Muscle of leg (tissue), 11 donors: Measurements from ENCODE around the gene KCNA10. TPM values are rescaled to one million over a fixed set of nuclear protein-coding genes. Genes with fewer than 3 reads are reported as not detected.

Experiments used
- DNase-seq: peaks from one replicate; pipeline ENCODE4 v3.0.0; 2013
- H3K27ac ChIP-seq: one replicate; pipeline ENCODE4 v1.5.1; 2013; ENCODE audit warnings: mild to moderate bottlenecking, low read length, control low read depth
- H3K27me3 ChIP-seq: one replicate; pipeline ENCODE4 v1.6.1; 2013; ENCODE audit warnings: low read length; ENCODE audit not compliant: control insufficient read depth, insufficient read depth
- H3K36me3 ChIP-seq: one replicate; pipeline ENCODE4 v1.6.1; 2013; ENCODE audit warnings: low read length; ENCODE audit not compliant: control insufficient read depth, insufficient read depth
- H3K4me1 ChIP-seq: one replicate; pipeline ENCODE4 v1.6.1; 2013; ENCODE audit warnings: low read length; ENCODE audit not compliant: control insufficient read depth, insufficient read depth
- H3K4me3 ChIP-seq: one replicate; pipeline ENCODE4 v1.5.1; 2013; ENCODE audit warnings: low read length, control low read depth
- H3K9me3 ChIP-seq: replicated peaks from 2 replicates; pipeline ENCODE4 v1.6.1; 2013; ENCODE audit warnings: low read depth, low read length; ENCODE audit not compliant: control insufficient read depth
- WGBS: methylation state at CpG from one replicate; pipeline ENCODE4 v1.1.5; 2013; ENCODE audit warnings: missing lambda C conversion rate; ENCODE audit not compliant: insufficient coverage; 5-methylcytosine and 5-hydroxymethylcytosine counted together
- polyA plus RNA-seq, 8 donors: library from polyadenylated mRNA; unstranded; fragments of 120-200 nt; gene quantifications; one replicate each; pipeline versions ENCODE4 v1.2.1 to v1.2.3, GENCODE V29; 2013; ENCODE audit warnings: inconsistent platforms in 1 of 8, low replicate concordance in 1 of 8; ENCODE audit not compliant: insufficient read length in 8 of 8, insufficient read depth in 1 of 8
- total RNA-seq: library from RNA; stranded (reverse); fragments of 120-200 nt; gene quantifications from one replicate; pipeline ENCODE4 v1.2.4, GENCODE V29; 2013

Gene KCNA10
- total and polyA plus RNA-seq, 9 donors, result 0.09 to 0.75 (median 0.56) TPM

GRCh38 chr1:110482662-110483307, 36.2 kb downstream of the KCNA10 start:
- no peak overlapping the region for H3K4me3 ChIP-seq
- no peaks in the 10 kb centered on the region for H3K9me3 ChIP-seq
- H3K27ac ChIP-seq, result no peak overlapping the region
- H3K27me3 ChIP-seq, result peaks cover 13% of the 10 kb centered on the region
- WGBS, result 32% methylated on average over 11 of the region's 18 CpGs
- H3K36me3 ChIP-seq, result no peaks in the 10 kb centered on the region
- no peaks in the 10 kb centered on the region for H3K4me1 ChIP-seq
- DNase-seq, result no peak

GRCh38 chr1:110481968-110482623, 36.9 kb downstream of the KCNA10 start:
- H3K27me3 ChIP-seq, result peaks cover 13% of the 10 kb centered on the region
- no peaks in the 10 kb centered on the region for H3K9me3 ChIP-seq
- H3K27ac ChIP-seq, result no peak overlapping the region
- DNase-seq, result no peak
- no peaks in the 10 kb centered on the region for H3K36me3 ChIP-seq
- WGBS, result 48% methylated on average over 9 of the region's 12 CpGs
- H3K4me1 ChIP-seq, result no peaks in the 10 kb centered on the region
- no peak overlapping the region for H3K4me3 ChIP-seq

- H3K36me3 ChIP-seq, result no peaks in the 10 kb centered on the region
- no peaks in the 10 kb centered on the region for H3K9me3 ChIP-seq
- no peaks in the 10 kb centered on the region for H3K4me1 ChIP-seq
- 49% methylated on average over 3 of the region's 4 CpGs for WGBS
- H3K27ac ChIP-seq, result no peak overlapping the region
- peaks cover 13% of the 10 kb centered on the region for H3K27me3 ChIP-seq
- no peak for DNase-seq
- no peak overlapping the region for H3K4me3 ChIP-seq
Observed at GRCh38 chr1:110480356-110481096, 38.4 kb downstream of the KCNA10 start.

GRCh38 chr1:110478886-110479285, 40.1 kb downstream of the KCNA10 start:
- Histone ChIP-seq H3K4me3 (no peak overlapping the region), H3K4me1 (no peaks in the 10 kb centered on the region), H3K27ac (no peak overlapping the region), H3K36me3 (no peaks in the 10 kb centered on the region), H3K27me3 (peaks cover 13% of the 10 kb centered on the region), H3K9me3 (no peaks in the 10 kb centered on the region)
- no peak for DNase-seq
- 80% methylated on average over 6 of the region's 8 CpGs for WGBS

- no peaks in the 10 kb centered on the region for H3K4me1 ChIP-seq
- WGBS, result 43% methylated on average over 1 of the region's 3 CpGs
- H3K27ac ChIP-seq, result no peak overlapping the region
- no peak overlapping the region for H3K4me3 ChIP-seq
- H3K36me3 ChIP-seq, result no peaks in the 10 kb centered on the region
- H3K9me3 ChIP-seq, result no peaks in the 10 kb centered on the region
- DNase-seq, result no peak
- H3K27me3 ChIP-seq, result peaks cover 10% of the 10 kb centered on the region
Observed at GRCh38 chr1:110477967-110478640, 40.9 kb downstream of the KCNA10 start.

- Histone ChIP-seq H3K27ac (no peak overlapping the region), H3K36me3 (no peaks in the 10 kb centered on the region), H3K4me3 (no peak overlapping the region), H3K27me3 (peaks cover 6% of the 10 kb centered on the region), H3K9me3 (no peaks in the 10 kb centered on the region), H3K4me1 (no peaks in the 10 kb centered on the region)
- DNase-seq, result no peak
- WGBS, result 29% methylated on average over 2 of the region's 3 CpGs
Observed at GRCh38 chr1:110477445-110477957, 41.5 kb downstream of the KCNA10 start.

- no peaks in the 10 kb centered on the region for H3K36me3 ChIP-seq
- no peak overlapping the region for H3K4me3 ChIP-seq
- WGBS, result 89% methylated on average over 1 of the region's 2 CpGs
- no peaks in the 10 kb centered on the region for H3K4me1 ChIP-seq
- H3K27me3 ChIP-seq, result peaks cover 5% of the 10 kb centered on the region
- DNase-seq, result no peak
- H3K27ac ChIP-seq, result no peak overlapping the region
- H3K9me3 ChIP-seq, result no peaks in the 10 kb centered on the region
Observed at GRCh38 chr1:110477041-110477440, 41.9 kb downstream of the KCNA10 start.

GRCh38 chr1:110476028-110476765, 42.8 kb downstream of the KCNA10 start:
- no peak overlapping the region for H3K27ac ChIP-seq
- H3K4me1 ChIP-seq, result no peaks in the 10 kb centered on the region
- H3K4me3 ChIP-seq, result no peak overlapping the region
- no peak for DNase-seq
- no peaks in the 10 kb centered on the region for H3K36me3 ChIP-seq
- whole genome bisulfite sequencing, result 36% methylated on average over 4 of the region's 10 CpGs
- H3K9me3 ChIP-seq, result no peaks in the 10 kb centered on the region
- peaks cover 4% of the 10 kb centered on the region for H3K27me3 ChIP-seq

GRCh38 chr1:110475362-110476027, 43.5 kb downstream of the KCNA10 start:
- no peak for DNase-seq
- H3K4me1 ChIP-seq, result no peaks in the 10 kb centered on the region
- 83% methylated on average over 1 of the region's 5 CpGs for WGBS
- no peak overlapping the region for H3K4me3 ChIP-seq
- no peak overlapping the region for H3K27ac ChIP-seq
- H3K36me3 ChIP-seq, result no peaks in the 10 kb centered on the region
- peaks cover 2% of the 10 kb centered on the region for H3K27me3 ChIP-seq
- no peaks in the 10 kb centered on the region for H3K9me3 ChIP-seq
